ENCODE measurements around the gene INS.

INS gene

DNA sequence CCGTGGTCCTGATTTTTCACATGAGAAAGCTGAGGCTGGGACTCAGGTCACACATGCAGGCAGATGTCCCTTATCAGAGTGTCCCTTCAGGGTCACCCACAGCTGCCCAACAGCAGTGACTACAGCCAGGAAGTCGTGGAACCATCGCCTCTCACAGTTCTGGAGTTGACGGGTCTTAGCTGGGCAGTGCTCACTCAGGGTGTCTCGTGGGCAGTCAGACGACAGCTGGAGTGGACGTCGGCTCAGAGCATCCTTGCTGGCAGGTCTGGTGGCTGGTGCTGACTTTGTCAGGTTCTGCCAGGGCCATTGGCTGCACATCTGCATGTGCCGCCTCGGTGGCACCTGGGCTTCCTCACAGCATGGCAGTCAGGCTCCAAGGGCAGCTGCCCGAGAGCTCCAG is 46.2 kb upstream of the INS start:
- Histone ChIP-seq H3K27me3 (ENCODE audit: control insufficient read depth, low read length) (no peaks in the 10 kb centered on the region), H3K4me3 (ENCODE audit: low read length) (no peak overlapping the region), H3K79me2 (ENCODE audit: control insufficient read depth, low read length) (no peaks in the 10 kb centered on the region), H3K36me3 (ENCODE audit: control insufficient read depth, low read length) (no peaks in the 10 kb centered on the region), H3K4me2 (ENCODE audit: low read length) (no peak overlapping the region), H3K27ac (ENCODE audit: low read depth, low read length) (no peak overlapping the region), H3K9me3 (ENCODE audit: control insufficient read depth, insufficient read depth, low read length) (no peaks in the 10 kb centered on the region), H3F3A (ENCODE audit: control insufficient read depth, insufficient read depth) (no peaks in the 10 kb centered on the region), H3K4me1 (ENCODE audit: control insufficient read depth, low read length) (peaks cover 7% of the 10 kb centered on the region), H3K9me2 (replicated peaks; ENCODE audit: control insufficient read depth, low read length) (no peaks in the 10 kb centered on the region), H4K20me1 (ENCODE audit: control insufficient read depth, insufficient read depth, low read depth, low read length) (no peaks in the 10 kb centered on the region)
- TF ChIP-seq EZH2phosphoT487 (IDR thresholded peaks at IDR 0.05; ENCODE audit: borderline replicate concordance, low read length) = no peak
- TF ChIP-seq, protein P1, sequence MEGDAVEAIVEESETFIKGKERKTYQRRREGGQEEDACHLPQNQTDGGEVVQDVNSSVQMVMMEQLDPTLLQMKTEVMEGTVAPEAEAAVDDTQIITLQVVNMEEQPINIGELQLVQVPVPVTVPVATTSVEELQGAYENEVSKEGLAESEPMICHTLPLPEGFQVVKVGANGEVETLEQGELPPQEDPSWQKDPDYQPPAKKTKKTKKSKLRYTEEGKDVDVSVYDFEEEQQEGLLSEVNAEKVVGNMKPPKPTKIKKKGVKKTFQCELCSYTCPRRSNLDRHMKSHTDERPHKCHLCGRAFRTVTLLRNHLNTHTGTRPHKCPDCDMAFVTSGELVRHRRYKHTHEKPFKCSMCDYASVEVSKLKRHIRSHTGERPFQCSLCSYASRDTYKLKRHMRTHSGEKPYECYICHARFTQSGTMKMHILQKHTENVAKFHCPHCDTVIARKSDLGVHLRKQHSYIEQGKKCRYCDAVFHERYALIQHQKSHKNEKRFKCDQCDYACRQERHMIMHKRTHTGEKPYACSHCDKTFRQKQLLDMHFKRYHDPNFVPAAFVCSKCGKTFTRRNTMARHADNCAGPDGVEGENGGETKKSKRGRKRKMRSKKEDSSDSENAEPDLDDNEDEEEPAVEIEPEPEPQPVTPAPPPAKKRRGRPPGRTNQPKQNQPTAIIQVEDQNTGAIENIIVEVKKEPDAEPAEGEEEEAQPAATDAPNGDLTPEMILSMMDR (IDR thresholded peaks at IDR 0.05; ENCODE audit: low read depth, low read length, poor library complexity, severe bottlenecking) = no peak

DNA sequence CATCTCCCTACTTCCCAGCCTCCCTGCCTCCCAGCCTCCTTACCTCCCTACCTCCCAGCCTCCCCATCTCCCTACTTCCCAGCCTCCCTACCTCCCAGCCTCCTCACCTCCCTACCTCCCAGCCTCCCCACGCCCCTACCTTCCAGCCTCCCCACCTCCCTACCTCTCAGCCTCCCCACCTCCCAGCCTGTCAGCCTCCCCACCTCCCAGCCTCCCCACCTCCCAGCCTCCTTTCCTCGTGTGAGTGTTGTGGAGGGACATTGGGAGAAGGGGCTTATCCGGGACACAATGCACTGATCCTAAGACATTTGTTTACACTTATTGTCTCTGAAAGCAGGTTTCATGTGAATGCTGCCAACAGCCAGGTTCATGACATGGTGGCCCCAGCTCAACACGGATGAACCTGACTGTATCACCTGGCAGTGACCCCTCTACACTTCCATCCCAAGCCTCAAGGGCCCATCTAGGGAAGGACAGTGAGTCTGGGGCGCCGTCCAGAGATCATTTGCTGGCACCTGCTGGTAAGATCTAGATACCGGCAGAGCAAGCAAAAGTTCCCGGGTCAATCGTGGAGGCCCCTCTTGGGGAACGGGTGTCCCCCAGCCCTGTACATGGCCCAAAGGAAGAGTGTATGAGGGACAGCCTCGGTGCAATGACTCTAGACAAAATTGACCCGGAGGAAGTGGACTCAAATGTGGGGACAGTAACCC is 45.1 kb upstream of the INS start:
- no peak overlapping the region for H3K4me2 ChIP-seq (ENCODE audit: low read length)
- H3K27me3 ChIP-seq (ENCODE audit: control insufficient read depth, low read length) = no peaks in the 10 kb centered on the region
- no peaks in the 10 kb centered on the region for H3F3A ChIP-seq (ENCODE audit: control insufficient read depth, insufficient read depth)
- H4K20me1 ChIP-seq (ENCODE audit: control insufficient read depth, insufficient read depth, low read depth, low read length) = no peaks in the 10 kb centered on the region
- H3K9me3 ChIP-seq (ENCODE audit: control insufficient read depth, insufficient read depth, low read length) = no peaks in the 10 kb centered on the region
- no peaks in the 10 kb centered on the region for H3K79me2 ChIP-seq (ENCODE audit: control insufficient read depth, low read length)
- no peaks in the 10 kb centered on the region for H3K36me3 ChIP-seq (ENCODE audit: control insufficient read depth, low read length)
- no peak overlapping the region for H3K27ac ChIP-seq (ENCODE audit: low read depth, low read length)
- no peak overlapping the region for H3K4me3 ChIP-seq (ENCODE audit: low read length)
- TF ChIP-seq EZH2phosphoT487 (IDR thresholded peaks at IDR 0.05; ENCODE audit: borderline replicate concordance, low read length) = no peak
- TF ChIP-seq, protein P1 (IDR thresholded peaks at IDR 0.05; ENCODE audit: low read depth, low read length, poor library complexity, severe bottlenecking) = no peak
- no peaks in the 10 kb centered on the region for H3K9me2 ChIP-seq (replicated peaks; ENCODE audit: control insufficient read depth, low read length)
- H3K4me1 ChIP-seq (ENCODE audit: control insufficient read depth, low read length) = peaks cover 10% of the 10 kb centered on the region

DNA sequence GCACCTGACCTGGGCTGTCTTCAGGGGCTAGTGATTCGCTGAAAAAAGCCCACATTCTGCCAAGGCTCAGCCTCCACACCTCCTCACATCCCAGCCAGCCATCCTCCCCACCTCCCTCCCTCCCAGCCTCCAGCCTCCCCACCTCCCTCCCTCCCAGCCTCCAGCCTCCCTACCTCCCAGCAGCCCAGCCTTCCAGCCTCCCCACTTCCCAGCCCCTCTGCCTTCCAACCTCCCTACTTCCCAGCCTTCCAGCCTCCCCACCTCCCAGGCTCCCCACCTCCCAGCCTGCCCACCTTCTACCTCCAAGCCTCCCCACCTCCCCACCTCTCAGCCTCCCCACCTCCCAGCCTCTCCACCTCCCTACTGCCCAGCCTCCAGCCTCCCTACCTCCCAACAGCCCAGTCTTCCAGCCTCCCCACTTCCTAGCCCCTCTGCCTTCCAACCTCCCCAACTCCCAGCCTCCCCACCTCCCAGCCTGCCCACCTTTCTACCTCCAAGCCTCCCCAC is 44.3 kb upstream of the INS start:
- Histone ChIP-seq H3K36me3 (ENCODE audit: control insufficient read depth, low read length) (no peaks in the 10 kb centered on the region), H3K27me3 (ENCODE audit: control insufficient read depth, low read length) (no peaks in the 10 kb centered on the region), H3K4me3 (ENCODE audit: low read length) (no peak overlapping the region), H3K27ac (ENCODE audit: low read depth, low read length) (no peak overlapping the region), H3K4me2 (ENCODE audit: low read length) (no peak overlapping the region), H3F3A (ENCODE audit: control insufficient read depth, insufficient read depth) (no peaks in the 10 kb centered on the region), H4K20me1 (ENCODE audit: control insufficient read depth, insufficient read depth, low read depth, low read length) (no peaks in the 10 kb centered on the region), H3K79me2 (ENCODE audit: control insufficient read depth, low read length) (no peaks in the 10 kb centered on the region), H3K4me1 (ENCODE audit: control insufficient read depth, low read length) (peaks cover 10% of the 10 kb centered on the region), H3K9me2 (replicated peaks; ENCODE audit: control insufficient read depth, low read length) (no peaks in the 10 kb centered on the region), H3K9me3 (ENCODE audit: control insufficient read depth, insufficient read depth, low read length) (no peaks in the 10 kb centered on the region)
- TF ChIP-seq EZH2phosphoT487 (IDR thresholded peaks at IDR 0.05; ENCODE audit: borderline replicate concordance, low read length) = no peak
- TF ChIP-seq, protein P1 (IDR thresholded peaks at IDR 0.05; ENCODE audit: low read depth, low read length, poor library complexity, severe bottlenecking) = no peak
